Coronary artery (tissue), 2 donors: ENCODE measurements around the gene TSEN54.

Experiments used
- DNase-seq: peaks from one replicate; pipeline ENCODE4 v3.0.0-alpha.2; 2017; ENCODE audit warnings: low spot score
- H3K27ac ChIP-seq, 2 donors: fragments of 200-600 bp; sonication (generic); one replicate each; pipeline ENCODE4 v1.5.1; 2016 to 2019
- H3K4me3 ChIP-seq: fragments of 200-600 bp; sonication (generic); 2 replicates; pipeline ENCODE4 v1.5.1; 2016; ENCODE audit warnings: mild to moderate bottlenecking, moderate library complexity
- CTCF ChIP-seq: fragments of 200-600 bp; sonication (generic); IDR thresholded peaks from one replicate; pipeline ENCODE4 v1.5.1; 2019; ENCODE audit warnings: antibody characterized with exemption

TSEN54 gene

GRCh38 chr17:75500419-75501216, 15.7 kb upstream of the TSEN54 start:
- no peak overlapping the region for H3K4me3 ChIP-seq
- DNase-seq = no peak
- H3K27ac ChIP-seq = peak overlapping the region in 1 of 2 donors; percentile 74
- TF ChIP-seq CTCF = no peak

DNA sequence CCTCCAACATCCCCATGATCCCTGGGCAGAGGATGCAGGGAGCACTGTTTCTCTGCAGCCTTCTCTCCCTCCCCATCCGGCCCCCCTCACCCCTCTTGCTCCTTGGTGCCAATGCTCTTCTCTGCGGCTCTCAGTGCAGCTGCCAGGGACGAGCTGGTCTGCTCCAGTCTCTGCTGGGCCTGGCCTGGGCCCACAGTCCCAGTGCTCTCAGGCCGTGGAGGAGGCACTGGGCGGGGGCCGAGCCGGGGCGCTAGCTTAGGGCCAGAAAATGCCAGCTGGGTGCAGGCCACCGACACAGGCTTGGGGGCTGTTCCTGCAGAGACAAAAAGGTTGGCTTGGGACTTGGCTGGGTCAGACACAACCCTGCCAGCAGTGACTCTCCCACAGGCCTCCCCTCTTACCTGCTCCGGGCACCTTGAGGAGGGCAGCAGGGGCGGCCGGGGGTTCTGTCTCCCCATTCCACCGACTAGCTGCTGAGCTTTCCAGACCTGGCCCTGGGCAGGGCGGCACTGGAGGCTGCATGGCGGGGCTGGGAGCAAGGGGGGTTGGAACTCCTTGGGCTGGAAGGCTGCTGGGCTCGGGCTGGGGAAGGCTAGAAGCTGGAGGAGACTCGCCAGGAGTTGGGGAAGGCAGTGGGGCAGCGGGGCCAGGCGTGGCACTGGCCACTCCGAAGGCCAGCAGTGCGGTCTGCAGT, 14.8 kb upstream of the TSEN54 start:
- no peak for DNase-seq
- H3K27ac ChIP-seq = peak overlapping the region in 1 of 2 donors; percentile 74
- H3K4me3 ChIP-seq = no peak overlapping the region
- no peak for TF ChIP-seq CTCF

DNA sequence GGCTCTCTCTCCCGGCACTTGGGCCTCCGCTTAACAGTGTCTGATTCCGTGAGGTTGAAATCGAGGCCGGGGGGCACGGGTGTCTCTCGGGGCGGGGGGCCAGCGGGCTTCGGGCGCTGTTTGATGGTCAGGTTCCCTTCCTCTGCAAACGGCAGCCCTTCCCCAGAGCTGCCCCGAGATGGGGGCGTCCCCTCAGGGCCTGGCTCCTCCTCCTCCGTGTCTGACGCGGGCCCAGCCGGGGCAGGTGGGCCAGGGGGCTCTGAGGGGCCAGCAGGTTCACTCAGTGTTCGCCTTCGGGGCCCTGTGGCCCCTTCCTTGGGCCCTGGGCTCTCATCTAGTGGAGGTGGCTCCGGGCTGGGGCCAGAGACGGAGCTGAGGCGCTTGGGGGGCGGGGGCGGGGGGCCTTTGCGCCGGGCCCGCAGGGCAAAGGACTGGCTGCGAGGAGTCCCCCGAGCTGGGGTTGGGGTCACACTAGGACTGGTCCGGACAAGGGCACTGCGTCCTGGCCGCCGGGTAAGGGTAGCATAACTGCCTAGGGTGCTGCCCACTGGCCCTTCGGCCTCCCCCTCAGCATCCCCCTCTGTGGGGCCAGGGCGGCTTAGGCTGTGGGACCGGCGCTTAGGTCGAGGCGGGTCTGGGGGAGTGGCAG, 14.1 kb upstream of the TSEN54 start:
- DNase-seq = no peak
- H3K27ac ChIP-seq = peak overlapping the region in 1 of 2 donors; percentile 74
- TF ChIP-seq CTCF = no peak
- no peak overlapping the region for H3K4me3 ChIP-seq

- no peak for TF ChIP-seq CTCF
- Histone ChIP-seq H3K4me3 (no peak overlapping the region), H3K27ac (peak overlapping the region in 1 of 2 donors; percentile 74)
Measured at GRCh38 chr17:75502721-75503329, 13.5 kb upstream of the TSEN54 start.

DNA sequence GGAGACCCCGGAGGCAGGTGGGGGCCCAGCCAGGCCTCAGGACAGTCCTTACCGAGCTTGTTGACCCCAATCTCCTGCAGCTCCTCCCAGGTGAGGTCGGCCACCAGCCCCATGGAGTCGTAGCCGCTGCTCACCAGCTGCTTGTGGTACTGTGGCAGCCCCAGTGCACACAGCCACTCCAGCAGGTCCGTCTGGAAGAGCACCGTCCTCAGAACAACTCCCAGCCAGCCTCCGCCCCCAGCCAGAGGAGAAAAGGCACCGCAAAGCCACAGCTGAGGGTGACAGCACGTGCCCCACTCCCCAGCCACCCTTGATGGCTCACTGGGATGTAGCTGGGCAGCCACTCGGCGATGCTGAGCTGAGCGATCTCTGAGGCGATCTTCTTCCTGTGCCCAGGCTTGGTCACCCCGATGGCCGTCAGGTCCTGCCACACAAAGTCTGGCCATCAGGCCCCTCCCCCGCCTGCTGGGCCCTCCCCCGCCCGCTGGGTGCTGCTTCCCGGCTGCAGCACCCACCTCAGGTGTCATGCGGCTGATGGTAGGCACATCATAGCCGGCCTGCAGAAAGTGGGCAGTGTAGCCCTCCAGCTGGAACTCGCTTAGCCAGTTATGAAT, 12.9 kb upstream of the TSEN54 start:
- no peak for TF ChIP-seq CTCF
- peak overlapping the region in 1 of 2 donors; percentile 54 for H3K27ac ChIP-seq
- no peak for DNase-seq

More at GRCh38 chr17:75502721-75503329, 13.5 kb upstream of the TSEN54 start:
- no peak for DNase-seq

GRCh38 chr17:75503976-75504346, 12.4 kb upstream of the TSEN54 start:
- no peak for DNase-seq
- TF ChIP-seq CTCF = no peak
- Histone ChIP-seq H3K27ac (peak overlapping the region in 1 of 2 donors; percentile 54), H3K4me3 (no peak overlapping the region)

More for the DNA sequence above, 12.9 kb upstream of the TSEN54 start:
- no peak overlapping the region for H3K4me3 ChIP-seq
